CD4-positive, alpha-beta T cell treated with Interleukin-1 beta for 1 hour (primary cell): ENCODE measurements around the gene WDTC1.
"Not testable (repeated sequence)": the region's sequence is repeated elsewhere in the genome, so short reads cannot be mapped to it uniquely, and the experiment has no call there.

Source experiments
- DNase-seq, 2 donors: peaks; one replicate each; pipeline ENCODE4 v3.0.0-alpha.2; 2020 to 2022

The WDTC1 gene

DNA sequence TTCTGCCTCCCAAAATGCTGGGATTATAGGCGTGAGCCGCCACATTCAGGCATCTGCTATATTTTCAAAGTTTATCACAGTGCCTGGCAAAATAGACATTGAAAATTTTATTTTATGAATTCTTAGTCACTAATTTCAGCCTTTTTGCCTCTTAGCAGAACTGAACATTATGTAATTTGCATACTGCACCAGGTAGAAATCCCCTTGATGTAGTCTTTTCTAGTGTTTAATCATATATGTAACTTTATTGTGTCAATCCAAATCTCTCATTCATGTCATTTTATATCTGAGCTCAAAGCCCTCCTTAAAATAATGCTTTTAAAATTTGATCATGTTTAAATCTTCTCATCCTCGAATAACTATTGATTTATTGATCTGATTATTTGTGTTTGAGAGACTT is 19.2 kb downstream of the WDTC1 start:
- no peak for DNase-seq

DNA sequence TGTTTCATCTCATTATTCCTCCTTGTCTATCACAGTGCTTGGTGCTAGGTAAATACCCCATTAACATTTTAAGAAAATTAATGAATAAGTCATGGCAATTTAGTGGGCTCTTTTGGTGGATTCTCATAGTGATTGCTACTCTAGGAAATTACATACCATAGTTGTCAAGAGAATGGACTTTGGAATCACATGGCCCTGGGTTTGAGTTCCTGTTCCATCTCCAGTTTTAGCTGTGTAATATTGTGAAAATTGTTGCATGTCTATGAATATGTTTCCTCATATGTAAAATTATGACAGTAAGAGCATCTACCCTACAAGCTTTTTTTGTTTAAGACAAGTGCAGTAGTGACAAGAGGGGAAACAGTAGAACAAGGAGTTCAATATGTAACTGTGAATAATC is 20.7 kb downstream of the WDTC1 start:
- DNase-seq, result no peak

DNA sequence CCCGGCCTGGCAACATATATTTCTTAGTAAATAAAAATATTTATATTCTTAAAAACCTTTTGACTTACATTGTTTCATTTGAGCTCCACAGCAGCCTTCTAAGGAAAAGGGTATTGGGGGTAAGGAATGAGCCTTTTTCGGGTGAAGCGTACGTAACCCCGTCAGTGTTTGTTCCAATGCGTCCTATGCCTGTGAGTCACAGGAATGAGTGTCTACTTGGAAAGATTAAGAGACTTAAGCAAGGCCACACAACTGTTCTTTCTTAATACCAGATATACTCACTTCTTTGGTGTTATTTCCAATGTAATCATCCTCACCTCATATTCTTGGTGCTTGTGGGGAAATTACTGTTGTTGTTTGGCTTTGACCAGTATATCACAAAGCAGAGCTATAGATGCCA is 22.7 kb downstream of the WDTC1 start:
- DNase-seq, result no peak

DNA sequence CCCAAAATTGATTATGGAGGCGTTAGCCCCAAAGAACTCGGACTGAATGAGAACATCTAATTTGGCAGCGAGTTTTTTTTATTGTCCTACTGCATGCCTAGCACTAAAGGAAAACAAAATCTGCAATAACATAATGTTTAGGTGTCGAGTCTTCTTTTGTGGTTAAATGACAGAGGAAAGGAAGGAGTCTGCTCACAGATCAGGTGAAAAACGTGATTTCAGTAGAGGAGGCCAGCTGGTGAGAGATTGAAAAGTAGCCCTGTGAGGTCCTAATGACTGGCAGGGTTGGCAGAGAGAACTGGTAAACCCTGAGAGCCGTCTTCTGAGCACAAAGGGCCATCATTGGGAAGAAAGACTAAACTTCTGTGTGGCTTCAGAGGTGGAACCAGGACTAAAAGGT is 24.2 kb downstream of the WDTC1 start:
- DNase-seq, result no peak

DNA sequence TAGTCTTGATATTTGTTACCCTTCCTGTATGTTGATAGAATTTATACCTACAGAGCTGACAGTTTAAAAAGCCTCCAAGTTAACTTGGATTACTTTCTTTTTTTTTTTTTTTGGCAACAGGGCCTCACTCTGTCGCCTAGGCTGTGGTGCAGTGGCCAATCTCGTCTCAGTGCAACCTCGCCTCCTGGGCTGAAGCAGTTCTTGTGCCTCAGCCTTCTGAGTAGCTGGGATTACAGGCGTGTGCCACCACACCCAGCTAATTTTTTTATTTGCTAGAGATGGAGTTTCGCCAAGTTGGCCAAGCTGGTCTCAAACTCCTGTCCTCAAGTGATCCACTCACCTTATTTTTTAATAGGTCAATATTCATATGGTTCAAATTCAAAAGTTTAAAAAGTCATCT is 32.7 kb downstream of the WDTC1 start:
- no peak for DNase-seq

DNA sequence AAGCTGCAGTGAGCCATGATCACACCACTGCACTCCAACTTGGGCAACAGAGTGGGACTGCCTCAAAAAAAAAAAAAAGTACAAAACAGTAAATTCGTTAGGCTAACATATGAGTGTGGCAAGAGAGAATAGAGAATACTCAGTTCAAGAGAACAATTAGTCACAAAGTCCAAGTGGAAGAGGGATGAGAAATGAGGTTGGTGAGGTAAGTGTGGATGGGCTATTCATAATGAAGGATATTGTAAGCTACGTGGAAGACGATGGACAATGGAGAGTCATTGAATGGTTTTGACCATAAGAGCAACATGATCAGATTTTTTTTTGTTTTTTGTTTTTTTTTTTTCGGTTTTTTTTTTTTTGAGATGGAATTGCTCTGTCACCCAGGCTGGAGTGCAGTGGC is 34.8 kb downstream of the WDTC1 start:
- no peak for DNase-seq

DNA sequence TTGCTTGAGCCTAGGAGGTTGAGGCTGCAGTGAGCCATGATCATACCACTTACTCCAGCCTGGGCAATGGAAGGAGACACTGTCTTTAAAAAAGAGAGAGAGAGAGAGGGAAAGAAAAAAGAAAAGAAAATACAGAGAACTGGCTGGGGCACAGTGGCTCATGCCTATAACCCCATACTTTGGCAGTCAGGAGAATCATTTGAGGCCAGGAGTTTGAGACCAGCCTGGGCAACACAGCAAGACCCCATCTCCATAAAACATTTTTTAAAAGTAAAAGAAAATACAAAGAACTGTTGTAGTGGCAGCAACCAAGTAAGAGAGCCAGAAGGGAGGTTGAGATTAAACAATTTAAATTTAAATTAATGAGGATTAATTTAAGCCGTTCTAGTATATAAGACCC is 39.8 kb downstream of the WDTC1 start:
- no peak for DNase-seq

DNA sequence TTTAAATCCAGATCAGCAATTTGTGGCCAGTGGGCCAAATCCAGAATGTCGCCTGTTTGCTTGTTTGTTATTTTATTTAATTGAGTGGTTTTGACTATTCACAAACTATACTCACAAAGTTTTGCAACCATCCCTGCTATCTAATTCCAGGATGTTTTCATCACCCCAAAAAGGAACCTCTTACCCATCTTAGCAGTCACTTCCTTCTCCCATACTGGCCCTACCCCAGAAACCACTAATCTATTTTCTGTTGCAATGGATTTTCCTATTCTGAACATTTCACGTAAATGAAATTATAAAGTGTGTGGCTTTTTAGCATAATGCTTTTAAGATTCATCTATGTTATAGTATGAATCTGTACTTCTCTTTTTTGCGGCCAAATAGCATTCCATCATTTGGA is 41.3 kb downstream of the WDTC1 start:
- no peak for DNase-seq

DNA sequence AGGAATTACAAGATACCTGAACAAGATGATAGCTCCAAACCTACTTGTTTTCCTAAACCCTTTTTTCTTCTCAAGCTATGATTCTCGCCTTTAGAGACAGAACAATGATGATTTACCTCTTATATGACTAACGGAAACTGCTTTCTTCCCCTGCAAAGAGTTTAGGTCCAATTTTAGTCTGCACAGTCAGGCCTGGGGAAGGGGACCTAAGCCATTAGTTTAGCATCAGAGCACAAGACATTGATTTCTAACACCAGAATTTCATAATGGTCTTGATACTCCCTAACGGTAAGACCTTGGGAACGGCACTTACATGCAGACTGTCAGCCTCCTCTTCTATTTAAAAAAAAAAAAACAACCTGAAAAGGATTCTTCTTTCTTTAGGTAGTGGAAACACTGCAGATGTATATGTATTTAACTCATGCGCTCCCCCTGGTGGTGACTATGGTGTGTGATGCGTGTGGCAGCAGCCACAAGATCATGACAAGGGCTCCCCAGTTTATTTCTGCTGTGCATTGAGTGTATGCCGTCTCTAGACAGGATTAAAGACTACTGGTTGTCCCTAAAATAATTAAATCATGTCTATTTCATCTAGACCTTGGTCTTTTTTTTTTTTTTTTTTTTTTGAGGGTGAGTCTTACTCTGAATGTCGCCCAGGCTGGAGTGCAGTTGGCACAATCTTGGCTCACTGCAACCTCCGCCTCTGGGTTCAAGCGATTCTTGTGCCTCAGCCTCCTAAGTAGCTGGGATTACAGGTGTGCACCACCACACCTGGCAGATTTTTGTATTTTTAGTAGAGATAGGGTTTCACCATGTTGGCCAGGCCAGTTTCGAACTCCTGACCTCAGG is 50.2 kb downstream of the WDTC1 start:
- DNase-seq, result peak; percentile 82 to 86

DNA sequence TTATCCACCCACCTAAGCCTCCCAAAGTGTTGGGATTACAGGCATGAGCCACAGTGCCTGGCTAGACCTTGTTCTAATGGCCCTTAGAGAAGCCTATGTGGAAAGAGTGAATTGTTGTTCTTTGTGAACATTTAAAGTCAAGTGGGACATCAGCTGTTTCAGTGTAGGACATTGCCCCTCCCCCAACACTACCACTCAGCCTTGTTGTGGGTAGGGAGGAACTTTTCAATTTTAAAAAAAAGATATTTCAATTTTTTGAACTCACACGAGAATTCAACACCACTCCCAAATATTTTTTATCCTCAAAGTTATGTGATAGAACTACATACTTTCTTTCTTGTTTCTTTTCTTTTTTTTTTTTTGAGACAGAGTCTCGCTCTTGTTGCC is 50.8 kb downstream of the WDTC1 start:
- no peak for DNase-seq

DNA sequence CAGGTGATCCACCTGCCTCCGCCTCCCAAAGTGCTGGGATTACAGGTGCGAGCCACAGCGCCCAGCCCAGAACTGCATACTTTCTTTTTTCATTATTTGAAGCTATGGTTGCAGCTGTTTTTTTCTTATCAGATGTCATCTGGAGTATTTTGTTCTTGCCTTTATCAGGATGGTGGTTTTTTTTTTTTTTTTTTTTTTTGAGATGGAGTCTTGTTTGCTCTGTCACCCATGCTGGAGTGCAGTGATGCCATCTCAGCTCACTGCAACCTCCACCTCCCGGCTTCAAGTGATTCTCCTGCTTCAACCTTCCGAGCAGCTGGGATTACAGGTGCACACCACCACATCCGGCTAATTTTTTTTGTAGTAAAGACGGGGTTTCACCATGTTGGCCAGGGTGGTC is 51.4 kb downstream of the WDTC1 start:
- not testable (repeated sequence) for DNase-seq

DNA sequence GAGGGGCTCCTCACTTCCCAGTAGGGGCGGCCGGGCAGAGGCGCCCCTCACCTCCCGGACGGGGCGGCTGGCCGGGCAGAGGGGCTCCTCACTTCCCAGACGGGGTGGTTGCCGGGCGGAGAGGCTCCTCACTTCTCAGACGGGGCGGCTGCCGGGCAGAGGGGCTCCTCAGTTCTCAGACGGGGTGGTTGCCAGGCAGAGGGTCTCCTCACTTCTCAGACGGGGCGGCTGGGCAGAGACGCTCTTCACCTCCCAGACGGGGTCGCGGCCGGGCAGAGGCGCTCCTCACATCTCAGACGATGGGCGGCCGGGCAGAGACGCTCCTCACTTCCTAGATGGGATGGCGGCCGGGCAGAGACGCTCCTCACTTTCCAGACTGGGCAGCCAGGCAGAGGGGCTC is 54.7 kb downstream of the WDTC1 start:
- not testable (repeated sequence) for DNase-seq

DNA sequence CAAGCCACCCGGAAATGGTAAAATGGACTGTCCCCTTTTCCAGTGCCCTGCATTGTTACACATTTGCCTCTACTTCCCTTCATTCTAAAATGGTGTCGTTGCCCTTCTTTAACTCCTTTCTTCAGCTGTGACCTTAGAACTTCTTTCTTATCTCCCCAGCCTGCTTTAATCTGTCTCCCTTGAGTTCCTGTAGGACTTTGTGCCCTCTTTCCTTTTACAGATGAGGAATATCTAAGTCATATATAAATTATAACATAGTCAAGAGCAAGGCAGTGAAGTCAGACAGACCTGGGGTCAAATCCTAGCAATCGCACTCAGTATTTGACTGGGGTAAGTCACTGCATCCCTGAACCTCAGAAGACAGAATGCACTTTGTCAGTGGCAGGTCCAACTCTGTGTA is 56.1 kb downstream of the WDTC1 start:
- no peak for DNase-seq

DNA sequence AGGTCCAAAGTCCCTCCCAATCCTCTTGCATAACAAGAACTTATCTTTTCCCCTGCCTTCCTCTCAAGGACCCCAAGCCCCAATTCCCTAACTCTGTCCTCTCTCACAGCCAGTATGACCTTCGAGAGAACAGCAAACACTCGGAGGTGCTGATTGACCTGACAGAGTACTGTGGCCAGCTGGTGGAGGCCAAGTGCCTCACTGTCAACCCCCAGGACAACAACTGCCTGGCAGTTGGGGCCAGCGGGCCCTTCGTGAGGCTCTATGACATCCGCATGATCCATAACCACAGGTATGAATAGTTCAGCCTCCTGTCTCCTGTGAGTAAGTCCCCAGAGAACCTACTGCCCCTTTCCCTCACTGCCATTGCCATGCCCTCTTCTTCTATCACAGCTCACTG is 57.7 kb downstream of the WDTC1 start:
- DNase-seq, result no peak

DNA sequence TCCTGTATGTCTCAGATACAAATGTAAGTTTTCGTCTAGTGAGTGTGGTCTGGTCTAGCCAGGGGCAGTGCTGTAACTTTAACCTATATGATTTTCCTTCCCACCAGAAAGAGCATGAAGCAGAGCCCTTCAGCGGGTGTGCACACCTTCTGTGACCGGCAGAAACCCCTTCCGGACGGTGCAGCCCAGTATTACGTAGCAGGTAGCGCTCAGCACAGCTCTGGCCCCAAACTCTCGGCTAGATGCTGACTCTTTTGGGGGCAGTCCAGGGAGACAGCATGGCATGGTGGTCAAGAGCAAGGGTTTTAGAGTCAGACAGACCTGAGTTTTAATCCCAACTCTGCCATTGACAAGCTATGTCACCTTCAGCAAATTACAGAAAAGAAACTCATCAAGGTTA is 59.5 kb downstream of the WDTC1 start:
- DNase-seq, result no peak

DNA sequence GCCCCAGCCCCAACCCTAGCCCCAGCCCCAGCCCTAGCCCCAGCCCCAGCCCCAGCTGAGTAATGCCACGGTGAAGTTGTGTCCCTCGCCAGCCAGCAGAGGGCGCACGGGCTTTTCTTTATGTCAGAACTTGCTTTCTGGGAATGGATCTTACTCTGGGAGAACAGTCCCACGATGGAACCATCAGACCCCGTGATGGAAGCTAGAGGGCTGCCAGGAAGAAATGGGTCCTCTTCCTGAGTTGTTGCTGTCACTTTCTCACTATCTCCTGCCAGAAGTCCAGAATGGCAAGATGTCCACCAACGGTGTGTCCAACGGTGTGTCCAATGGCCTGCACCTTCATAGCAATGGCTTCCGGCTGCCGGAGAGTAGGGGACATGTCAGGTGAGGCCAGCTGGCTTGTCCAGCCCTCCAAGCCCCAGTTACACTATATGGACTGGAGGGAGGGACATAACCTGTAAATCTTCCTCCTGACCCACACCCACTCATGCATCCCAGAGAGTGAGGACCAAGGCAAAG is 62.4 kb downstream of the WDTC1 start:
- DNase-seq, result peak; percentile 49 to 61

DNA sequence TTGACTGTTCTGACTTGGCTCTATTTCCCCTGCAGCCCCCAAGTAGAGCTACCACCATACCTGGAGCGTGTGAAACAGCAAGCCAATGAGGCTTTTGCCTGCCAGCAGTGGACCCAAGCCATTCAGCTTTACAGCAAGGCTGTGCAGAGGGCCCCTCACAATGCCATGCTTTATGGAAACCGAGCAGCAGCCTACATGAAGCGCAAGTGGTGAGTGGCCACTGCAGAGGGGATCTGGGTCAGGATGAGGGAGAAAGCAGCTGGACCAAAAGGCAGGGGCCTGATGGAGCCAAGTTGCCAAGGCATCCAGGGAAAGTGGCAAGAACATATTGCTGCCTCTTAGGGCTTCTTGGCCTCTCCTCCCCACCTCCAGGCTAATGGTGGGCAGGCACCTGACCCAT is 63.5 kb downstream of the WDTC1 start:
- DNase-seq, result no peak

DNA sequence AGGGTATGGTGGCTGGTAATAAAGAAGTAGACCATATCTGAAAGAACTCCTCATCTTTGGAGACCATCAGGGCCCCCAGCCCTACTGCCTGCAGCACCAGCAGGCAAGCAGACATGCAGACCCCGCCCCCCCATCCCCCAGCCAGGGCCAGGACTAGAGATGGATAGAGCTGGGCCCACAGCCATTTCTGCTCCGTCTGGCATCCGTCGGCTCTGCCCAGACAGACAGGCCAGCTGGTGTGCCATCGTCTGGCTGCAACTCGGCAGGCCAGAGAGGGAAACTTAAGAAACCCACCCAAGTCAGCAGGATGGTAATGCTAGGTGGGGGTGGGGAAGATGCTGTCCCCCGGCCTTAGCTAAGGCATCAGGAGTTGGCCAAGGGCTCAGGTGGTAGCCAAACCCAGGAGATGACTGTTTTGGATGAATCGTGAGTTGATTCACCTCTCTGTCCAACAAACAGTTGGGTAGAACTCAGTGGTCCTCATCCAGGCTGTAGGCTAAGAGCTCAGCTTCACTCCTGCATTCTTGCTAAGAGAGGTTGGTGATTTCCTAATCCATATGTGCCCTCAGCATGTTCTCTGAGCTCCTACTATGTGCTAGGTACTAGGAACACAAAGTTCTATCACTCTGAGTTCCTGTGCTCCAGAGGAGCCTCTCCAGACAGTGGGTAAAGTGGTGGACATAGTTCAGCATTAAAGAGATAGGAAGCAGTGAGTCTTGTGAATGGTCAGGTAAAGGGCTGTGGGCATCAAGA is 64.4 kb downstream of the WDTC1 start:
- no peak for DNase-seq

DNA sequence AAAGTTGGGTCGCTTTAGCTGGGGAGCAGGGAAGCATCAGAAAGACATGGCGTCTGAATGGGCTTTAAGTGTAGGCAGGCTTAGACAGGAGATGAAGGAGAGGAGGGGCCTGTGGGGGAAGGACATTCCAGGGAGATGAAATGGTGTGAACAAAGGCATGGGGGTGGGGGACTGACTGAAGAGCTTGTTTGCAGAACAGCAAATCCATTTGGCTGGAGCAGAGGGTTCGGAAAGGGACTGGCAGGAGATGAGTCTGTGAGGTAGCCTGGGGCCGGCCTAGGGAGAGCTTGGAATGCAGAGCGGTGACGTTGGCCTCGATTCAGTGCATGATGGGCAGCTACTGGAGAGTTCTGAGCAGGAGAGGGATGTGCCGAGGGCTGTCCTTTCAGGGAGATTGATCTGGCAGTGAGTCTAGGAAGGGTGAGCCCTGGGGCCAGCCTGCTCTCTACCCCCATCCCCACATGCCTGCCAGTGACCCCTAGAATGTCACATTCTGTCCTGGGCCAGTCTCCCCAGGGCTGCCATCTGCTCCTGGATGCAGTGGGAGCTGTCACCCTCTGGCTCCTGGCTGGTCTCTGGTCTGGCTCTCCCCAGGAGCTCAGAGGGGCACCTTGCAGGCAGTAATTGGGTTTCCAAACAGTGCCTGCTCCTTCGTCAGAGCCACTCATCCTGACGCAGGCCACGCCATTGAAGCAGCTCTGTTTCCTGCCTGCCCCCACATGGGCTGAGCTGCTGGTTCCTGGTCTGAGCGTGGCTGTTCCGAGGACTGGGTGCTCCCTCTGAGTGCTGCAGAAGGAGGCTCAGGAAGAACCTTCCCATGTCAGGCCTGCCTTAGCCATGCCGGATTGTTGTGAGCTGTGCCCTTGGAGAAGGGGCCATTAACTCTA is 65.2 kb downstream of the WDTC1 start:
- peak in 1 of 2 donors; percentile 13 for DNase-seq

DNA sequence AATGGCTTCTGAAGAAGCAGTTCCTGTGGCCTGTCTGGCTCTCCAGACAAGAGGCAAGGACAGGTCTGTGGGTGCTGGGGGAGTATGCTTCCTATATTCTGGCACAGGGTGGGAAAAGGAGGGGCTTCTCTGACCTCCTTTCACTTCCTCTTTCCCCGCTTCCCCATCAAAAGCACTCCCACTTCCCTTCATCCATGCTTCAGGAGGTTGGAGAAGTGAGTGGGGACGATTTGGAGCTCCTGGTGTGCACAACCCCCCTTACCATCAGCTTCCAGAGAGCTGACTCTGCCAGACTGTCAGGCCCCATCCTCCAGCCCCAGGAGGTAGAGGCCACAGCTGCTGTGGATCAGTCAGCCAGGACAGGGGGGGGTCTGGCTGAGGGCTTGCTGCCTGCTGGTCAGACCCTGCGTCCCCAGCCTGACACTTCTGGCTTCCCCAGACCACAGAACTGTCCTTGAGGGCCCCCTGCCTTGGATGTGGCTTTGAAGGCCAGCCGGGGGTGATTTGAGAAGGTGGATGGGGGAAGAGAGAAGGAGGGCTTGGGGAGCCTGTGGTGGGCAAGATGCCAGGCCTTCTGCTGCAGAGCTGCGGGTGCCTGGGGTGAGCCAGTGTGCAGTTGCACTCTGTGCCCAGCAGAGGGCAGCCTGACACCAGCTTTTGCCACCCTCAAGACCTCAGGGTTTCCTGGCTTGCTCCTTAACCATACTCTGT is 66.1 kb downstream of the WDTC1 start:
- peak; percentile 82 for DNase-seq

DNA sequence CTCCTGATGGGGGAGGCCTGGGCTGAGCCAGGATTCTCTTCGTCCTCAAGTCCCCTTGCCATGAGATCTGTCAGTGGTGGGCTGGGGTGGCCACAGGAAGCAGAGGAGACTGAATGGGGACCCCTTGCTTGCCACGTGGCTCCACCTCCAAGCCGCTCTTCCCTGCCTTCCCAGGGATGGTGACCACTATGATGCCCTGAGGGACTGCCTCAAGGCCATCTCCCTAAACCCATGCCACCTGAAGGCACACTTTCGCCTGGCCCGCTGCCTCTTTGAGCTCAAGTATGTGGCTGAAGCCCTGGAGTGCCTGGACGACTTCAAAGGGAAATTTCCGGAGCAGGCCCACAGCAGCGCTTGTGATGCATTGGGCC is 66.6 kb downstream of the WDTC1 start:
- DNase-seq, result no peak

DNA sequence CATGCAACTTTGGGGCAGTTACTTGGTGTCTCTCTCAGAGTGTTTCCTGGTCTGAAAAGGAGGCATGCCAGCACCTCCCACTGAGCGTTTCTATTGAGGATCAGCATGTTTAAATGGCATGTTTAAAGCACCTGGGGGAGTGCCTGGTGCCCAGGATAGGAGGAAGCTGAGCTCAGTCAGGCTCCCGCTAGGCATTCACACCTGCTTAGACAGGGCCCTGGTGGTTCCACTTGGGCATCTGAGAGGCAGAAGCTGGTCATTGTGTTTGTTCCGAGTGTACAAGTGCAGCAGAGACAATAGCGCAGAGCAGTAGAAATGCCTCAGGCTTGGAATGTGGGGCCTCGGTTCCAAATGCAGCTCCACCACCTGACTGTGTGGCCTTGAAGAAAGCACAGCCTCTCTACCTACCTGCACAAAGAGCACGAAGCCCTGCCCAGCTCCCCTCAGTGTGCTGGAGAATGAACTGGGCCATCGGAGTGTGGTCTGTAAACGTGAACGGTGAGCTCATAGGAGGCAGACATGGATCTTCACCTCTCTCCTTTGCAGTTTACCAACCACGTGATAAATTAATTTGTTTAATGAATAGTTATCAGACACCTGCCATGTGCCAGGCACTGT is 67.3 kb downstream of the WDTC1 start:
- DNase-seq, result no peak
